Spleen (tissue), 7 donors: ENCODE data around the gene TBCE.
"Not testable (repeated sequence)": the region's sequence is repeated elsewhere in the genome, so short reads cannot be mapped to it uniquely, and the experiment has no call there.

Source experiments
- POLR2A ChIP-seq, 3 donors: fragments of 450-650 bp; IDR thresholded peaks; one replicate each; pipeline ENCODE4 v1.5.1; 2017; ENCODE audit warnings: antibody characterized with exemption in 3 of 3, mild to moderate bottlenecking in 1 of 3
- POLR2AphosphoS5 ChIP-seq, 3 donors: sonication (generic); formaldehyde crosslinking; IDR thresholded peaks; one replicate each; pipeline ENCODE4 v1.5.1; 2017; ENCODE audit warnings: antibody characterized with exemption in 3 of 3
- TF ChIP-seq, protein P1 (sequence below), 11 experiments: fragments of 200-600 bp in 7 of 11; fragments of 450-650 bp in 4 of 11; sonication (generic) in 4 of 11; IDR thresholded peaks in 8 of 11; conservative IDR thresholded peaks in 3 of 11; 1 replicate in 7 of 11; 2 replicates in 4 of 11; pipeline versions ENCODE4 v1.4.0 to v1.8.0; 2016 to 2021; ENCODE audit warnings: antibody characterized with exemption in 11 of 11, inconsistent platforms in 4 of 11, mild to moderate bottlenecking in 1 of 11
- donor health status: DM: no; HTN: no; CAD: no; lungs with moderate emphysema.
- donor health status: DM: no; HTN: no; CAD: no.
- donor health status: DM: no; HTN: no; CAD: no.

DNA sequence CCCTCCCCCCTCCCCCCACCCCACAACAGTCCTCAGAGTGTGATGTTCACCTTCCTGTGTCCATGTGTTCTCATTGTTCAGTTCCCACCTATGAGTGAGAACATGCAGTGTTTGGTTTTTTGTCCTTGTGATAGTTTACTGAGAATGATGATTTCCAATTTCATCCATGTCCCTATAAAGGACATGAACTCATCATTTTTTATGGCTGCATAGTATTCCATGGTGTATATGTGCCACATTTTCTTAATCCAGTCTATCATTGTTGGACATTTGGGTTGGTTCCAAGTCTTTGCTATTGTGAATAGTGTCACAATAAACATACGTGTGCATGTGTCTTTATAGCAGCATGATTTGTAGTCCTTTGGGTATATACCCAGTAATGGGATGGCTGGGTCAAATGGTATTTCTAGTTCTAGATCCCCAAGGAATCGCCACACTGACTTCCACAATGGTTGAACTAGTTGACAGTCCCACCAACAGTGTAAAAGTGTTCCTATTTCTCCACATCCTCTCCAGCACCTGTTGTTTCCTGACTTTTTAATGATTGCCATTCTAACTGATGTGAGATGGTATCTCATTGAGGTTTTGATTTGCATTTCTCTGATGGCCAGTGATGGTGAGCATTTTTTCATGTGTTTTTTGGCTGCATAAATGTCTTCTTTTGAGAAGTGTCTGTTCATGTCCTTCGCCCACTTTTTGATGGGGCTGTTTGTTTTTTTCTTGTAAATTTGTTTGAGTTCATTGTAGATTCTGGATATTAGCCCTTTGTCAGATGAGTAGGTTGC is 14.9 kb downstream of the TBCE start:
- TF ChIP-seq, protein P1, sequence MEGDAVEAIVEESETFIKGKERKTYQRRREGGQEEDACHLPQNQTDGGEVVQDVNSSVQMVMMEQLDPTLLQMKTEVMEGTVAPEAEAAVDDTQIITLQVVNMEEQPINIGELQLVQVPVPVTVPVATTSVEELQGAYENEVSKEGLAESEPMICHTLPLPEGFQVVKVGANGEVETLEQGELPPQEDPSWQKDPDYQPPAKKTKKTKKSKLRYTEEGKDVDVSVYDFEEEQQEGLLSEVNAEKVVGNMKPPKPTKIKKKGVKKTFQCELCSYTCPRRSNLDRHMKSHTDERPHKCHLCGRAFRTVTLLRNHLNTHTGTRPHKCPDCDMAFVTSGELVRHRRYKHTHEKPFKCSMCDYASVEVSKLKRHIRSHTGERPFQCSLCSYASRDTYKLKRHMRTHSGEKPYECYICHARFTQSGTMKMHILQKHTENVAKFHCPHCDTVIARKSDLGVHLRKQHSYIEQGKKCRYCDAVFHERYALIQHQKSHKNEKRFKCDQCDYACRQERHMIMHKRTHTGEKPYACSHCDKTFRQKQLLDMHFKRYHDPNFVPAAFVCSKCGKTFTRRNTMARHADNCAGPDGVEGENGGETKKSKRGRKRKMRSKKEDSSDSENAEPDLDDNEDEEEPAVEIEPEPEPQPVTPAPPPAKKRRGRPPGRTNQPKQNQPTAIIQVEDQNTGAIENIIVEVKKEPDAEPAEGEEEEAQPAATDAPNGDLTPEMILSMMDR (IDR thresholded peaks at IDR 0.05 in 8 of 11, conservative IDR thresholded peaks at IDR 0.05 in 3 of 11): not testable (repeated sequence)
- TF ChIP-seq POLR2A, POLR2AphosphoS5 (IDR thresholded peaks at IDR 0.05): not testable (repeated sequence)
